Stimulated activated CD4-positive, alpha-beta T cell treated with anti-CD3 and anti-CD28 coated beads, Interleukin-4, amount 100 ng/mL, for 1 hour (primary cell): ENCODE results near the gene LLPH.

Experiments
- DNase-seq: peaks from one replicate; pipeline ENCODE4 v3.0.0-alpha.2; 2020

LLPH gene

GRCh38 chr12:66085998-66086397 lies 44.6 kb downstream of the LLPH start:
- DNase-seq = no peak

GRCh38 chr12:66085213-66085612 lies 45.3 kb downstream of the LLPH start:
- no peak for DNase-seq

DNA sequence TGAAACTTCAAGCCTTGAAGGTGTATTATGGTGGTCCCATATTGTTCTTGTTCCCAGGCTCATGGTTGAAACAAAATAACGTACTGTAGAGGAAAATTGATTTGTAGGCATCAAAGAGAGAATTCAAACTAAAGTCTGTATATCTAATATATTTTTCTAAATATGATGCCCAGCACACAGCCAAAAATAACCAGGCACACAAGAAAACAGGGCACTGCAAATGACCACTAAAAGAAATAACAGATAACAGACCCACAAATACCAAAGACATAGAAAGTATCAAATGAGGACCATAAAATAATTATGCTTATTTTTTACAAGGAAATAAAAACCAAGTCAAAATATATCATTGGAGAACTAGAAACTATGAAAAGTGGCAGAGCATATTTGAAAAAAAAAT lies 46.8 kb downstream of the LLPH start:
- no peak for DNase-seq

DNA sequence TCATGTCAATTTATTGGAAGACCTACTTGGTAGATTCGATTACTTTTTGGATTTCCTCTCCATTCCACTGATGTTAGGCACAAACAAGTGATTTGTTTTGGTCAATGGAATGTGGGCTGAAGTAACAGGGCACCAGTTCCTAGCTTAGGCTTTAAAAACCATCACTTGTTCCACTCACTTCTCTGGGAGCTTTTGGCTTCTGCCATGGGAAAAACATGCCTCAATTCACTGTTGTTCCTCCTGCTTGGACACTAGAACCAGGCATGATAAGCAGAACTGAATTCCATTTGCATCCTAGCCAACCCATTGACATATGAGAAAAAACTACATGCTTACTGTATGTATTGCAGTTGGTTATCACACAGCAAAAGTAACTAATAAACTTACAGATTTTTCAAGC lies 47.8 kb downstream of the LLPH start:
- DNase-seq = no peak

DNA sequence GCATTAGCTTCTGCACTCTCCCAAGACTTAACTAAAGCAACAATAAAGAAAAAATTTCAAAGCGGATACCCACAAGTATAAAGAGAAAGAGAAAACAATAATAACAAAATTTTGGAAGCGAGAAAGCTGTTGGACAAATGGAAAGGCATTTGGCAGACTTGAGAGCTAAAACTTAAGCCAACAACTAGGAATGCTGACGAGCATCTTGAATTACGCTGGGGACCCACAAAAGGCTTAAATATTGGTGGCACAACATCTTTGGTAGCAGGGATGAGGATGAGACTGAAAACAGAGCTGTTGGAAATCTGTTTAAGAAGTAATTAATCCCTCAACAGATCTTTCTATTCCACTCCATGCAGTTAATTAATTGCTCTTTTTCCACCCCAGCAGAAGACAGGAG lies 49.8 kb downstream of the LLPH start:
- DNase-seq = no peak

- DNase-seq = no peak
Measured at GRCh38 chr12:66077542-66077941, 53.0 kb downstream of the LLPH start.

DNA sequence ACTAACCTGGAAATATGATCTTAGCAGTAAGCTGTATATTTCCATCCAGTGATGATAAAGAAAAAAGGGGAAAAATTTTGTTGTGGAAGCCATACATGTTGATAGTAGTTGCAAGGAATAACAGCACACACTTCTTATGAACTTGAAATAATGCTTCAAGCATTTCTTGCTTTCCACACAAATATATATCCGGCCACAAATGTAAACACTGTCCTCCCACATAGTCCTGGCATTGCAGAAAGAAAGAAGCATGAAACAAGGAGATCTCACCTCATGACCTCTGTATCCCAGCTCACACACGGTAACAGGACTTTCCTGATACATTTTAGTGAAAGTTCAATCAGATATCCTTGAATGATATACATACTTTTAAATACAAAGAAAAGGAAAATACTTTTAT lies 56.0 kb downstream of the LLPH start:
- DNase-seq = no peak

- DNase-seq = no peak
Measured at GRCh38 chr12:66072566-66072965, 58.0 kb downstream of the LLPH start.

DNA sequence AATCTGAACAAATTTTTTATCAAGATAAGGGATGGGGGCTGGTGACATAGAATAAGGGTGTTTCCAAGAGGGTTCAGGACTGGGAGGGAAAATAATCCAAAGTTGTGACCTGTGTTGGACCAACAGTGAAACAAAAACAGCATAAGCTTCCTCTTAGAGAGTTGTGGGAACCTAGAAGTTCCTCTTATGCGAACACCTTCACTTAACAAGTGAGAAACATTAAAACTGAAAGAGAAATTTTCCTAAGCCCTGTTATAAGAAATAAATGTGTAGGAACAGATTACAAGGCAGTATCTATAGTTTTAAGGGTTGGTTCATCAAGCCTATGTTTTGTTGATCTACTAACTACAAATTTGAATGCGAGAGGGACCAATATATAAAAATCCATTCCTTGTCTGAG lies 58.4 kb downstream of the LLPH start:
- DNase-seq = no peak

DNA sequence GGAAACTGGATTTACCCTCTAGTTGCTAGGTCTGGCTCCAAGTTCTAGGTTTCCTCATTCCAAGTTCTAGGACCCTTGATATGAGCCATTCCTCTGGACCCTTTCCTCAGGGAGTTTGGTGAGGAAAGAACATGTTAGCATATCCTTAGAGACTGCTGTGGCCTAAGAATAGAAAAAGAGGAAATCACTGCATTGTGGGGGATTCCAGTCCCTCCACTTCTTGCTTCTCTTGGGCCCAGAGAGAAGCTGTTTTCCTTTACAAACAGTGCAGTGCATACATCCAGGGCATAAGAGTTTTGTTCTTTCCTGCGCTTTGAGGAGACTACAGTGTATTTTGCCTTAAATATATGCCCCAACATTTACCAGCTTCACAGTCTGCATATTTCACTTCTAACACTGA lies 59.0 kb downstream of the LLPH start:
- DNase-seq = no peak

DNA sequence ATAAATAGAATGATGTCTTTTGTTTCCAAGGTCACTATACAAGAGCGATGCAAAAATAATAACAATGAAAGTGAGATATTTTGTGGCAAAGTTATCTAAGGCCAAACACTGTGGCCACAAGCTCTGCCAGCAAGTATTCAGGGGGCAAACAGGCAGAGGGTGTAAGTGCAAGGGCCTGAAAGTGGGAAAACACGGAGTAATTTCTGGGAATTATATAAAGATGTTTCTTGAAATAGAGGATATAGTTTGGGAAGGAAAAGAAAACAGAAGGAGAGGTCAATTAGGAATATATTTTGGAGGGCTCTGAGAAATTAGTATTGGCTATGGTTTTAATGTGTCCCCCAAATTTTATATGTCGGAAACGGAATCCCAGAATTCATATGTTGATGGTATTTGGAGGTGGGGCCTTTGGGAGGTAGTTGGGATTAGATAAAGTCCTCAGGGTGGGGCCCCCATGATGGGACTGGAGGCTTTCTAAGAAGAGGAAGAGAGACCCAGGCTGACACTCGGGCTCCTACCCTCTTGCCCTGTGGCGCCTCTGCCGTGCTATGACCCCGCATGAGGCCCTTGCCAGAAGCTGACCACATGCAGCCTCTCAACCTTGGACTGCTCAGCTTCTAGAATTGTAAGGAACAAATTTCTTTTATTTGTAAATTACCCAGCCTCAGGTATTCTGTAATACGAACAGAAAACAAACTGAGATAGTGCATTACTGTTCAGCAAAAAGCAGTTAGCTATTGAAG lies 60.0 kb downstream of the LLPH start:
- DNase-seq = no peak

- DNase-seq = no peak
Measured at GRCh38 chr12:66066929-66067523, 63.5 kb downstream of the LLPH start.
